HepG2 (cell line): ENCODE data around the gene DAPP1. TPM values are rescaled to one million over a fixed set of nuclear protein-coding genes. Genes with fewer than 3 reads are reported as not detected.

Source experiments
- ARID3A ChIP-seq: IDR thresholded peaks from 2 replicates; pipeline ENCODE4 v1.6.1; 2012; ENCODE audit warnings: low read depth, low read length, improper control_type of control experiment
- DMTF1 ChIP-seq: sonication (generic); formaldehyde crosslinking; IDR thresholded peaks from 2 replicates; pipeline ENCODE4 v1.4.0; 2020; ENCODE audit warnings: mild to moderate bottlenecking, missing genetic modification reagents
- GABPA ChIP-seq, 2 experiments: IDR thresholded peaks; 2 replicates each; pipeline ENCODE4 v1.6.1; 2011 to 2016; ENCODE audit warnings: low read depth in 2 of 2, low read length in 1 of 2, missing biosample characterization in 1 of 2, missing genetic modification characterization in 1 of 2
- GMEB2 ChIP-seq: IDR thresholded peaks from 2 replicates; pipeline ENCODE4 v1.6.1; 2016; ENCODE audit warnings: missing biosample characterization, missing genetic modification reagents, low read depth
- MAX ChIP-seq: IDR thresholded peaks from 2 replicates; pipeline ENCODE4 v1.6.1; 2012; ENCODE audit warnings: inconsistent platforms
- MXD4 ChIP-seq: IDR thresholded peaks from 2 replicates; pipeline ENCODE4 v1.6.1; 2016; ENCODE audit warnings: mild to moderate bottlenecking, missing biosample characterization, missing genetic modification reagents
- RNF219 ChIP-seq: sonication (generic); formaldehyde crosslinking; IDR thresholded peaks from 2 replicates; pipeline ENCODE4 v1.5.0; 2020; ENCODE audit warnings: mild to moderate bottlenecking, missing genetic modification reagents
- SAP130 ChIP-seq: IDR thresholded peaks from 2 replicates; pipeline ENCODE4 v1.6.1; 2016; ENCODE audit warnings: low read depth
- SIN3B ChIP-seq: fragments of 150-350 bp; IDR thresholded peaks from 2 replicates; pipeline ENCODE4 v1.6.1; 2014; ENCODE audit warnings: low read length
- TERF1 ChIP-seq: sonication (generic); formaldehyde crosslinking; IDR thresholded peaks from 2 replicates; pipeline ENCODE4 v1.8.0; 2022; ENCODE audit warnings: mild to moderate bottlenecking, missing genetic modification reagents, moderate library complexity
- ZNF543 ChIP-seq: sonication (generic); formaldehyde crosslinking; IDR thresholded peaks from 2 replicates; pipeline ENCODE4 v1.4.0; 2020; ENCODE audit warnings: mild to moderate bottlenecking, missing genetic modification reagents
- ZNF605 ChIP-seq: sonication (generic); formaldehyde crosslinking; IDR thresholded peaks from 2 replicates; pipeline ENCODE4 v1.8.0; 2022; ENCODE audit warnings: mild to moderate bottlenecking, missing genetic modification reagents
- ZNF746 ChIP-seq: sonication (generic); formaldehyde crosslinking; IDR thresholded peaks from 2 replicates; pipeline ENCODE4 v1.8.0; 2022; ENCODE audit warnings: mild to moderate bottlenecking, missing genetic modification reagents
- ZNF792 ChIP-seq: IDR thresholded peaks from 2 replicates; pipeline ENCODE4 v1.6.1; 2016
- ZSCAN21 ChIP-seq: sonication (generic); formaldehyde crosslinking; IDR thresholded peaks from 2 replicates; pipeline ENCODE4 v1.8.0; 2022; ENCODE audit warnings: mild to moderate bottlenecking, missing genetic modification reagents, moderate library complexity, borderline replicate concordance
- polyA plus RNA-seq, 8 experiments: library from polyadenylated mRNA; depleted of rRNA in 3 of 8; stranded (reverse) in 7 of 8; unstranded in 1 of 8; fragments of >200 nt; fragmentation: Illumina TruSeq in 4 of 8; extraction: Trizol in 4 of 8; gene quantifications; 2 replicates each; pipeline versions ENCODE4 v1.2.1 to v1.2.3, GENCODE V29; 2011 to 2016; ENCODE audit warnings: low read depth in 4 of 8, missing spikeins in 1 of 8, mixed read lengths in 1 of 8; ENCODE audit not compliant: insufficient read depth in 1 of 8
- total RNA-seq, 5 experiments: library from RNA; depleted of rRNA; stranded (reverse); fragments of >200 nt; fragmentation: Illumina TruSeq; extraction: Trizol; gene quantifications; 2 replicates each; pipeline ENCODE4 v1.2.3, GENCODE V29; 2016; ENCODE audit warnings: low read depth in 1 of 5
- TF ChIP-seq, protein P1 (sequence below): sonication (generic); formaldehyde crosslinking; IDR thresholded peaks from 2 replicates; pipeline ENCODE4 v1.5.0; 2020; ENCODE audit warnings: missing genetic modification reagents

Gene DAPP1
- total and polyA plus RNA-seq, 2 of the 13 experiments (the other 11 are each of a cell fraction or from before 2014, with no cell fraction given), result not detected

- TF ChIP-seq, protein P1, sequence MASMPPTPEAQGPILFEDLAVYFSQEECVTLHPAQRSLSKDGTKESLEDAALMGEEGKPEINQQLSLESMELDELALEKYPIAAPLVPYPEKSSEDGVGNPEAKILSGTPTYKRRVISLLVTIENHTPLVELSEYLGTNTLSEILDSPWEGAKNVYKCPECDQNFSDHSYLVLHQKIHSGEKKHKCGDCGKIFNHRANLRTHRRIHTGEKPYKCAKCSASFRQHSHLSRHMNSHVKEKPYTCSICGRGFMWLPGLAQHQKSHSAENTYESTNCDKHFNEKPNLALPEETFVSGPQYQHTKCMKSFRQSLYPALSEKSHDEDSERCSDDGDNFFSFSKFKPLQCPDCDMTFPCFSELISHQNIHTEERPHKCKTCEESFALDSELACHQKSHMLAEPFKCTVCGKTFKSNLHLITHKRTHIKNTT (CRISPR knock-in tag), result no peak
- peak; percentile 56; the same call in 1 of the 2 replicates for TF ChIP-seq ZNF605 (CRISPR knock-in tag)
- peak; percentile 16; the same call in 1 of the 2 replicates for TF ChIP-seq MXD4 (CRISPR knock-in tag)
- TF ChIP-seq MAX, result peak; percentile 81
- no peak for TF ChIP-seq ARID3A
- TF ChIP-seq SIN3B, result peak; percentile 79
- no peak for TF ChIP-seq DMTF1
- TF ChIP-seq ZNF746 (CRISPR knock-in tag), result 0 out of 2 replicates have a peak, but pooled peaks have one; percentile 24
- TF ChIP-seq TERF1, result no peak
- 0 out of 2 replicates have a peak, but pooled peaks have one; percentile 67 for TF ChIP-seq ZNF792
- TF ChIP-seq SAP130 (CRISPR knock-in tag), result peak; percentile 96
- TF ChIP-seq ZNF543, result 0 out of 2 replicates have a peak, but pooled peaks have one; percentile 11
- TF ChIP-seq GMEB2 (CRISPR knock-in tag), result 0 out of 2 replicates have a peak, but pooled peaks have one; percentile 49
- TF ChIP-seq GABPA (IDR thresholded peaks at IDR 0.05; ENCODE audit: low read depth, low read length), result peak; percentile 89
- TF ChIP-seq GABPA (CRISPR knock-in tag; IDR thresholded peaks at IDR 0.05; ENCODE audit: low read depth), result peak; percentile 94
- no peak for TF ChIP-seq RNF219 (CRISPR knock-in tag)
- no peak for TF ChIP-seq ZSCAN21
These were observed 77.8 kb downstream of the DAPP1 start, which contains the start of gene LAMTOR3 (continued) for GRCh38 chr4:99894161-99894997.
